H9 (cell line): ENCODE results near the gene HPD. TPM values are rescaled to one million over a fixed set of nuclear protein-coding genes. Genes with fewer than 3 reads are reported as not detected.

Source experiments
- DNase-seq: peaks from one replicate; pipeline ENCODE4 v3.0.0-alpha.2; 2017
- H2AFZ ChIP-seq: one replicate; pipeline ENCODE4 v1.6.1; 2013; ENCODE audit warnings: mild to moderate bottlenecking, low read length, control low read depth, moderate library complexity
- H2AK5ac ChIP-seq: 2 replicates; pipeline ENCODE4 v1.6.1; 2013; ENCODE audit warnings: low read length, control low read depth, mixed read lengths; ENCODE audit not compliant: insufficient read length
- H2BK120ac ChIP-seq: one replicate; pipeline ENCODE4 v1.6.1; 2013; ENCODE audit warnings: low read depth, mild to moderate bottlenecking, low read length, control low read depth, inconsistent platforms; ENCODE audit not compliant: poor library complexity, severe bottlenecking
- H2BK12ac ChIP-seq: 2 replicates; pipeline ENCODE4 v1.6.1; 2013; ENCODE audit warnings: low read length, control low read depth, mixed read lengths, low read depth; ENCODE audit not compliant: insufficient read length
- H2BK15ac ChIP-seq: 2 replicates; pipeline ENCODE4 v1.6.1; 2013; ENCODE audit warnings: low read depth, low read length, control low read depth
- H2BK20ac ChIP-seq: one replicate; pipeline ENCODE4 v1.6.1; 2013; ENCODE audit warnings: low read depth, mild to moderate bottlenecking, low read length, control low read depth, inconsistent platforms; ENCODE audit not compliant: poor library complexity, severe bottlenecking
- H2BK5ac ChIP-seq: 2 replicates; pipeline ENCODE4 v1.6.1; 2013; ENCODE audit warnings: low read length, control low read depth, mixed read lengths; ENCODE audit not compliant: insufficient read length
- H3K14ac ChIP-seq: 2 replicates; pipeline ENCODE4 v1.6.1; 2013; ENCODE audit warnings: low read length, control low read depth; ENCODE audit not compliant: insufficient read depth
- H3K18ac ChIP-seq: 2 replicates; pipeline ENCODE4 v1.6.1; 2013; ENCODE audit warnings: low read depth, mild to moderate bottlenecking, mixed read lengths, low read length, control low read depth; ENCODE audit not compliant: insufficient read length
- H3K23ac ChIP-seq: 2 replicates; pipeline ENCODE4 v1.6.1; 2013; ENCODE audit warnings: low read length, control low read depth, mixed read lengths, low read depth; ENCODE audit not compliant: insufficient read length
- H3K23me2 ChIP-seq: 2 replicates; pipeline ENCODE4 v1.6.1; 2013; ENCODE audit warnings: low read depth, mild to moderate bottlenecking, mixed read lengths, low read length, control low read depth; ENCODE audit not compliant: insufficient read length, poor library complexity, severe bottlenecking
- H3K27ac ChIP-seq: 2 replicates; pipeline ENCODE4 v1.5.1; 2013; ENCODE audit warnings: low read length, control low read depth, mixed read lengths, low read depth; ENCODE audit not compliant: insufficient read length
- H3K27me3 ChIP-seq: 2 replicates; pipeline ENCODE4 v1.6.1; 2013; ENCODE audit warnings: low read length, control low read depth, inconsistent platforms; ENCODE audit not compliant: insufficient read depth
- H3K4ac ChIP-seq: 2 replicates; pipeline ENCODE4 v1.6.1; 2013; ENCODE audit warnings: low read depth, mild to moderate bottlenecking, control low read depth, inconsistent platforms, low read length, moderate library complexity
- H3K4me1 ChIP-seq: 2 replicates; pipeline ENCODE4 v1.6.1; 2013; ENCODE audit warnings: low read length, control low read depth, inconsistent platforms; ENCODE audit not compliant: insufficient read depth
- H3K4me2 ChIP-seq: 2 replicates; pipeline ENCODE4 v1.6.1; 2013; ENCODE audit warnings: low read length, control low read depth, mixed read lengths; ENCODE audit not compliant: insufficient read length, insufficient read depth
- H3K56ac ChIP-seq: 2 replicates; pipeline ENCODE4 v1.6.1; 2013; ENCODE audit warnings: low read depth, mild to moderate bottlenecking, mixed read lengths, low read length, control low read depth; ENCODE audit not compliant: insufficient read length
- H3K79me1 ChIP-seq: 2 replicates; pipeline ENCODE4 v1.6.1; 2013; ENCODE audit warnings: low read depth, mild to moderate bottlenecking, moderate library complexity, low read length, control low read depth, inconsistent platforms; ENCODE audit not compliant: insufficient read depth, poor library complexity, severe bottlenecking
- H3K79me2 ChIP-seq: 2 replicates; pipeline ENCODE4 v1.6.1; 2013; ENCODE audit warnings: low read length, control low read depth, inconsistent platforms; ENCODE audit not compliant: insufficient read depth
- H3K9ac ChIP-seq: 2 replicates; pipeline ENCODE4 v1.6.1; 2013; ENCODE audit warnings: low read length, control low read depth, mixed read lengths; ENCODE audit not compliant: insufficient read length; ENCODE audit errors: extremely low read depth
- H3K9me3 ChIP-seq: one replicate; pipeline ENCODE4 v1.6.1; 2013; ENCODE audit warnings: low read depth, low read length, inconsistent platforms; ENCODE audit not compliant: control insufficient read depth
- H3T11ph ChIP-seq: one replicate; pipeline ENCODE4 v1.6.1; 2013; ENCODE audit warnings: mild to moderate bottlenecking, low read length, control low read depth, inconsistent platforms
- H4K20me1 ChIP-seq: one replicate; pipeline ENCODE4 v1.6.1; 2013; ENCODE audit not compliant: control insufficient read depth, insufficient read length, insufficient read depth
- H4K5ac ChIP-seq: 2 replicates; pipeline ENCODE4 v1.6.1; 2013; ENCODE audit warnings: low read depth, mild to moderate bottlenecking, mixed read lengths, low read length, control low read depth; ENCODE audit not compliant: insufficient read length
- H4K8ac ChIP-seq: replicated peaks from 2 replicates; pipeline ENCODE4 v1.6.1; 2013; ENCODE audit warnings: low read length, control low read depth, mixed read lengths, low read depth; ENCODE audit not compliant: insufficient read length
- H4K91ac ChIP-seq: 2 replicates; pipeline ENCODE4 v1.6.1; 2013; ENCODE audit warnings: low read depth, mild to moderate bottlenecking, moderate library complexity, mixed read lengths, low read length, control low read depth; ENCODE audit not compliant: insufficient read length
- H3K27ac Mint-ChIP-seq, 3 experiments: 2 replicates in 2 of 3; 3 replicates in 1 of 3; pipeline ENCODE4 v1.8.0; 2020 to 2021; ENCODE audit warnings: mixed read lengths in 3 of 3, mild to moderate bottlenecking in 1 of 3, moderate library complexity in 1 of 3
- H3K27me3 Mint-ChIP-seq: 2 replicates; pipeline ENCODE4 v1.8.0; 2021; ENCODE audit warnings: low read depth, mild to moderate bottlenecking, moderate library complexity, mixed read lengths
- H3K36me3 Mint-ChIP-seq, 3 experiments: 2 replicates in 2 of 3; 3 replicates in 1 of 3; pipeline ENCODE4 v1.8.0; 2020 to 2021; ENCODE audit warnings: low read depth in 3 of 3, mixed read lengths in 3 of 3; ENCODE audit not compliant: insufficient read depth in 1 of 3
- H3K4me1 Mint-ChIP-seq, 2 experiments: 2 replicates each; pipeline ENCODE4 v1.8.0; 2020; ENCODE audit warnings: mixed read lengths in 2 of 2
- H3K4me3 Mint-ChIP-seq, 2 experiments: 2 replicates in 1 of 2; 3 replicates in 1 of 2; pipeline ENCODE4 v1.8.0; 2020 to 2021; ENCODE audit warnings: mild to moderate bottlenecking in 2 of 2, mixed read lengths in 2 of 2, moderate library complexity in 1 of 2
- H3K9me3 Mint-ChIP-seq, 2 experiments: 2 replicates in 1 of 2; 3 replicates in 1 of 2; pipeline ENCODE4 v1.8.0; 2020; ENCODE audit warnings: mild to moderate bottlenecking in 2 of 2, mixed read lengths in 2 of 2, moderate library complexity in 1 of 2
- CTCF ChIP-seq: fragments of 200-600 bp; sonication (generic); conservative IDR thresholded peaks from 3 replicates; pipeline ENCODE4 v1.8.0; 2021; ENCODE audit warnings: antibody characterized with exemption, mild to moderate bottlenecking
- WGBS: extraction: QIAGEN DNeasy Blood & Tissue Kit; methylation state at CpG from one replicate; pipeline ENCODE4 v1.1.7; 2013; ENCODE audit warnings: missing lambda C conversion rate, low lambda C conversion rate, mixed read lengths; ENCODE audit not compliant: insufficient read length; ENCODE audit errors: extremely low coverage; 5-methylcytosine and 5-hydroxymethylcytosine counted together
- total RNA-seq: library from RNA; stranded (reverse); gene quantifications from 2 replicates; pipeline ENCODE4 v1.2.1, GENCODE V29; 2021

Gene HPD
- total RNA-seq, 1 experiment from 2014 or later, result not detected

- Mint-ChIP-seq H3K27ac (peak overlapping the region in 1 of 3 experiments; percentile 19; a peak in 1 of 7 replicates), H3K9me3 (no peaks in the 10 kb centered on the region; a peak in 1 of 5 replicates), H3K36me3 (peaks cover 23 to 77% (median 61%) of the 10 kb centered on the region in 3 experiments; a peak in 6 of 7 replicates), H3K4me1 (peaks cover 0 to 8% of the 10 kb centered on the region in 2 experiments; a peak in 1 of 4 replicates), H3K27me3 (no peaks in the 10 kb centered on the region), H3K4me3 (no peak overlapping the region)
- Histone ChIP-seq H3K27ac (no peak overlapping the region), H2BK5ac (no peak overlapping the region), H3K14ac (no peak overlapping the region), H3K9ac (no peak overlapping the region), H2BK120ac (no peak overlapping the region), H3T11ph (no peak overlapping the region), H4K8ac (no peak overlapping the region), H3K9me3 (no peaks in the 10 kb centered on the region), H2AK5ac (no peak overlapping the region), H3K4ac (no peak overlapping the region), H3K23ac (no peak overlapping the region), H4K5ac (no peak overlapping the region), H2BK15ac (no peak overlapping the region), H2AFZ (no peak overlapping the region), H4K20me1 (no peaks in the 10 kb centered on the region), H3K56ac (no peak overlapping the region), H3K79me1 (no peaks in the 10 kb centered on the region), H3K23me2 (no peaks in the 10 kb centered on the region), H4K91ac (no peak overlapping the region), H3K27me3 (no peaks in the 10 kb centered on the region), H3K18ac (no peak overlapping the region), H3K79me2 (no peaks in the 10 kb centered on the region), H2BK12ac (no peak overlapping the region), H2BK20ac (no peak overlapping the region), H3K4me1 (no peaks in the 10 kb centered on the region), H3K4me2 (no peak overlapping the region)
- TF ChIP-seq CTCF, result peak; percentile 25; the same call in 1 of the 3 replicates
- no CpG with 5 or more reads among the region's 48 CpGs for WGBS
- peak; percentile 61 for DNase-seq
Measured at GRCh38 chr12:121827351-121828099, 31.1 kb downstream of the HPD start.
